T-cell (primary cell): ENCODE results near the gene OR1J2. TPM values are rescaled to one million over a fixed set of nuclear protein-coding genes. Genes with fewer than 3 reads are reported as not detected.

ENCODE experiments used
- ATAC-seq, 4 experiments: fragments of 200-7000 bp in 3 of 4; fragments of 150-1000 bp in 1 of 4; cut with Tn5 transposase; replicated peaks in 1 of 4; 1 replicate in 3 of 4; 2 replicates in 1 of 4; pipeline ENCODE4 v1.10.0; 2021; ENCODE audit warnings: moderate library complexity in 3 of 4, mild to moderate bottlenecking in 2 of 4, moderate number of reproducible peaks in 1 of 4
- CTCF ChIA-PET, 2 donors: fragments of 300-600 bp; sonication (Branson Sonifier 250); formaldehyde crosslinking; loops; one replicate each; lab custom pipeline; 2022; ENCODE audit warnings: antibody characterized with exemption in 2 of 2; lab: Charles Lee
- POLR2A ChIA-PET, 2 donors: fragments of 300-600 bp; sonication (Branson Sonifier 250); formaldehyde crosslinking; loops; one replicate each; lab custom pipeline; 2022; ENCODE audit warnings: antibody characterized with exemption in 2 of 2; lab: Charles Lee
- DNase-seq, 35 experiments: peaks; one replicate each; pipeline versions ENCODE4 v3.0.0 to v3.0.0-alpha.2; 2013 to 2023
- H3K27ac ChIP-seq: one replicate; pipeline ENCODE4 v1.5.1; 2013; ENCODE audit warnings: low read length
- H3K27me3 ChIP-seq, 2 experiments: replicated peaks in 1 of 2; 1 replicate in 1 of 2; 2 replicates in 1 of 2; pipeline versions ENCODE4 v1.6.1 to v1.7.0; 2013; ENCODE audit warnings: low read length in 1 of 2, mixed read lengths in 1 of 2; ENCODE audit not compliant: control insufficient read depth in 2 of 2, insufficient read depth in 2 of 2; ENCODE audit errors: extremely low read depth in 1 of 2
- H3K36me3 ChIP-seq, 2 donors: 1 replicate in 1 of 2; 2 replicates in 1 of 2; pipeline versions ENCODE4 v1.6.1 to v1.7.0; 2013; ENCODE audit warnings: low read length in 1 of 2; ENCODE audit not compliant: control insufficient read depth in 2 of 2, insufficient read depth in 1 of 2; ENCODE audit errors: extremely low read depth in 1 of 2
- H3K4me1 ChIP-seq, 2 experiments: 1 replicate in 1 of 2; 2 replicates in 1 of 2; pipeline versions ENCODE4 v1.6.1 to v1.7.0; 2013; ENCODE audit warnings: low read length in 2 of 2, mixed read lengths in 1 of 2; ENCODE audit not compliant: insufficient read depth in 2 of 2, control insufficient read depth in 1 of 2; ENCODE audit errors: extremely low read depth in 1 of 2
- H3K4me3 ChIP-seq, 2 donors: 1 replicate in 1 of 2; 2 replicates in 1 of 2; pipeline versions ENCODE4 v1.5.1 to v1.7.0; 2013; ENCODE audit warnings: mild to moderate bottlenecking in 2 of 2, low read length in 1 of 2, moderate library complexity in 1 of 2; ENCODE audit not compliant: control insufficient read depth in 1 of 2; ENCODE audit errors: extremely low read depth in 1 of 2
- H3K9me3 ChIP-seq: 2 replicates; pipeline ENCODE4 v1.7.0; 2013
- H3K27ac Mint-ChIP-seq, 2 donors: one replicate each; pipeline ENCODE4 v1.8.0; 2020 to 2021; ENCODE audit warnings: mild to moderate bottlenecking in 2 of 2, mixed read lengths in 2 of 2
- H3K27me3 Mint-ChIP-seq, 2 donors: one replicate each; pipeline ENCODE4 v1.8.0; 2021 to 2022; ENCODE audit warnings: mixed read lengths in 2 of 2
- H3K36me3 Mint-ChIP-seq: one replicate; pipeline ENCODE4 v1.8.0; 2021; ENCODE audit warnings: mixed read lengths
- H3K4me1 Mint-ChIP-seq, 3 donors: one replicate each; pipeline ENCODE4 v1.8.0; 2020 to 2022; ENCODE audit warnings: mixed read lengths in 3 of 3, mild to moderate bottlenecking in 1 of 3
- H3K4me3 Mint-ChIP-seq, 3 donors: one replicate each; pipeline ENCODE4 v1.8.0; 2020 to 2022; ENCODE audit warnings: mild to moderate bottlenecking in 3 of 3, mixed read lengths in 3 of 3, moderate library complexity in 3 of 3
- H3K9me3 Mint-ChIP-seq, 3 donors: one replicate each; pipeline ENCODE4 v1.8.0; 2020 to 2022; ENCODE audit warnings: mixed read lengths in 3 of 3
- WGBS: methylation state at CpG from one replicate; pipeline ENCODE4 v1.1.5; 2013; ENCODE audit warnings: missing lambda C conversion rate; ENCODE audit not compliant: insufficient coverage; 5-methylcytosine and 5-hydroxymethylcytosine counted together
- total RNA-seq, 35 experiments: library from RNA in 6 of 35; stranded (reverse) in 6 of 35; fragments of 120-200 nt in 1 of 35; gene quantifications; one replicate each; pipeline versions ENCODE4 v1.2.1 to v1.2.4 and lab custom pipeline; 2013 to 2026

The OR1J2 gene
- total RNA-seq, 5 donors from 2014 or later (not counting 1 experiment from before 2014, with no cell fraction given) = not detected

- Mint-ChIP-seq H3K27me3 (peaks cover 10 to 21% of the 10 kb centered on the region in 2 donors), H3K9me3 (no peaks in the 10 kb centered on the region), H3K36me3 (no peaks in the 10 kb centered on the region), H3K4me1 (no peaks in the 10 kb centered on the region), H3K4me3 (no peak overlapping the region), H3K27ac (no peak overlapping the region)
- no peaks in the 10 kb centered on the region for H3K9me3 ChIP-seq
- DNase-seq (no peak), ATAC-seq (no peak)
- no peak overlapping the region for H3K27ac ChIP-seq
- H3K4me1 ChIP-seq = no peaks in the 10 kb centered on the region
- ChIA-PET POLR2A (no interaction called here), CTCF (interaction anchor here in 1 of 2 donors (1.0 kb wide), 1 partner anchor 8 kb away, joined by 3 read pairs; no protein-coding TSS in a partner anchor)
- H3K4me3 ChIP-seq = no peak overlapping the region
- H3K27me3 ChIP-seq = peaks cover 0 to 4% of the 10 kb centered on the region in 2 experiments
- no CpG with 5 or more reads among the region's 2 CpGs for WGBS
- no peaks in the 10 kb centered on the region for H3K36me3 ChIP-seq
Observed at GRCh38 chr9:122506964-122507363, 3.6 kb upstream of the OR1J2 start.

DNA sequence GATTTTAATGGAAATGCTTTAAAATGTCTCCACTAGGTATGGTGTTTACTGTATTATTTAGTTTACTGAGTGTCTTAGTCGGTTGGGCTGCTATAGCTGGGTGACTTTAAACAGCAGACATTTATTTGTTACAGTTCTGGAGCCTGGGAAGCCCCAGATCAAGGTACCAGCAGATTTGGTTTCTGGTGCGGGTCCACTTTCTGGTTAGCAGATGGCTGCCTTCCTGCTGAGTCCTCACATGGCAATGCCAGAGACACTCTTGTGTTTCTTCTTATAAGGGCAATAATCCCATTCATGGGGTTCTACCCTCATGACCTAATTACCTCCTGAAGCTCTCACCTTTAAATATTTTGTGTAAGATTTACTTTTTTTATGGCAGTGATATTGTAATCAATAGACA is 7.6 kb downstream of the OR1J2 start:
- H3K27me3 Mint-ChIP-seq = peaks cover 15 to 22% of the 10 kb centered on the region in 2 donors
- no peaks in the 10 kb centered on the region for H3K9me3 Mint-ChIP-seq
- Histone ChIP-seq H3K36me3 (no peaks in the 10 kb centered on the region), H3K4me1 (no peaks in the 10 kb centered on the region), H3K9me3 (no peaks in the 10 kb centered on the region), H3K27ac (no peak overlapping the region), H3K27me3 (peaks cover 2 to 3% of the 10 kb centered on the region in 2 experiments), H3K4me3 (no peak overlapping the region)
- CTCF ChIA-PET = no interaction called here
- no peaks in the 10 kb centered on the region for H3K36me3 Mint-ChIP-seq
- H3K4me1 Mint-ChIP-seq = no peaks in the 10 kb centered on the region
- ATAC-seq (no peak), DNase-seq (no peak)
- no peak overlapping the region for H3K4me3 Mint-ChIP-seq
- WGBS = 100% methylated on average over 1 of the region's 2 CpGs
- POLR2A ChIA-PET = no interaction called here
- H3K27ac Mint-ChIP-seq = no peak overlapping the region

DNA sequence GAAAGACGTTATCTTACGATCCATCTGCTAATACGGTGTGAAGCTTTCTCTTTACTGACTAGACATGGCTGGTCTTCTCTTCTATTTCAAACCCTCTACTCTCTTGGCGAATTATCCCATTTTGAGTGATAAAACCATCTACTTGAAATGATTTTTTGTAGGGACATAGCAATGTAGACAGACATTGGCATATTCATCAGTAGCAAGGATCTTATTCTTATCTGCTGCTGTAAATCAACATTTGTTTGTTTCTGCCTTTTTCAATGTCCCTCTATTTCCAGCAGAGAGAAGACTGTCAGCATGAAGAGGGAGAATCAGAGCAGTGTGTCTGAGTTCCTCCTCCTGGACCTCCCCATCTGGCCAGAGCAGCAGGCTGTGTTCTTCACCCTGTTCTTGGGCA is 8.2 kb downstream of the OR1J2 start, which contains the start of gene OR1J4:
Gene OR1J4 (plus strand): TSS at position 301 of the 400 bp plus-strand sequence. CDS start 0 bp downstream, at position 301.
- no CpG with 5 or more reads among the region's 4 CpGs for WGBS
- H3K27me3 Mint-ChIP-seq = peaks cover 18 to 25% of the 10 kb centered on the region in 2 donors
- Histone ChIP-seq H3K27me3 (peaks cover 2 to 3% of the 10 kb centered on the region in 2 experiments), H3K4me3 (no peak within 1 kb of the TSS), H3K27ac (no peak within 1 kb of the TSS), H3K36me3 (no peaks in the 10 kb centered on the region), H3K4me1 (no peaks in the 10 kb centered on the region), H3K9me3 (no peaks in the 10 kb centered on the region)
- H3K9me3 Mint-ChIP-seq = no peaks in the 10 kb centered on the region
- H3K4me1 Mint-ChIP-seq = no peaks in the 10 kb centered on the region
- no peak for ATAC-seq
- CTCF ChIA-PET = no interaction called here
- POLR2A ChIA-PET = no interaction called here
- no peak within 1 kb of the TSS for H3K27ac Mint-ChIP-seq
- H3K4me3 Mint-ChIP-seq = no peak within 1 kb of the TSS
- no peak for DNase-seq
- H3K36me3 Mint-ChIP-seq = no peaks in the 10 kb centered on the region

- no peak overlapping the region for H3K4me3 Mint-ChIP-seq
- DNase-seq (no peak), ATAC-seq (no peak)
- Histone ChIP-seq H3K36me3 (no peaks in the 10 kb centered on the region), H3K9me3 (no peaks in the 10 kb centered on the region), H3K27ac (no peak overlapping the region), H3K4me3 (no peak overlapping the region), H3K27me3 (peaks cover 2 to 3% of the 10 kb centered on the region in 2 experiments), H3K4me1 (no peaks in the 10 kb centered on the region)
- H3K27me3 Mint-ChIP-seq = peaks cover 20 to 23% of the 10 kb centered on the region in 2 donors
- ChIA-PET CTCF (no interaction called here), POLR2A (no interaction called here)
- WGBS = 90% methylated on average over 3 of the region's 3 CpGs
- H3K4me1 Mint-ChIP-seq = no peaks in the 10 kb centered on the region
- H3K27ac Mint-ChIP-seq = no peak overlapping the region
- no peaks in the 10 kb centered on the region for H3K36me3 Mint-ChIP-seq
- no peaks in the 10 kb centered on the region for H3K9me3 Mint-ChIP-seq
Observed at GRCh38 chr9:122519376-122519775, 8.8 kb downstream of the OR1J2 start.

DNA sequence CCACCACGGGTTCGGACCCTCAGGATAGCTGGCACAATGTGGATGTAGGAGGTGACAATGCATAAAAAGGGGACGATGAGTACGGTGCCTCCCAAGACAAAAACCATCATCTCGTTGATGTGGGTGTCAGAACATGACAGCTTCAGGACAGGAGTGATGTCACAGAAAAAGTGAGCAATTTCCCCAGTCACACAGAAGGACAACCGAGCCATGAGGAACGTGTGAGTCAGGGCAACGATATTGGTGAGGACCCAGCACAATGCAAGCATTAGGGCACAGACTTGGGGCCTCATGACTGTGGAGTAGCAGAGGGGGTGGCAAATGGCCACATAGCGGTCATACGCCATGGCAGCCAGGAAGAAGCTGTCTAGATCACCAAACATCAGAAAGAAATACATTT is 16.0 kb downstream of the OR1J2 start:
- H3K27ac Mint-ChIP-seq = no peak overlapping the region

DNA sequence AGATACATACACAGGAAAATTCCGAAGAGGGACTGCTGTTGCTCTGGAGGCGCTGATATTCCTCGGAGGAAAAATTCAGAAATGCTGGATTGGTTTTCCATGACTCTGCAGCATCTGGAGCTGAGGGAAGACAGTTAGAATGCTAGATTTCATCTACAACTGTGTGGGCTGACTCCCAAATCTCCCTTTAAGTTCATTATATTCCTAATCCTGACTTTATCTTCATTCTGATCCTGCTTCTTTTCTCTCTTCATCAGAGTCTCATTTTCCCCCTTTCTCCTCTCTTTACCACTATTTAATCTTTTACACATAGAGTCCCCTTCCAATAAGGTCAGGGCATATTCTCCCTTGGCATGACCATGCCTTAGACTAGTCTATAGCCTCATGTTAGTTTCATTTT is 16.6 kb downstream of the OR1J2 start, which contains the start of gene OR1N1:
Gene OR1N1 (minus strand): TSS at position 101 of the 400 bp plus-strand sequence. CDS start 0 bp downstream, at position 101.
- H3K4me1 Mint-ChIP-seq = no peaks in the 10 kb centered on the region
- H3K4me1 ChIP-seq = no peaks in the 10 kb centered on the region
- no peak within 1 kb of the TSS for H3K27ac ChIP-seq
- H3K9me3 Mint-ChIP-seq = no peaks in the 10 kb centered on the region
- DNase-seq (no peak), ATAC-seq (no peak)
- no peaks in the 10 kb centered on the region for H3K9me3 ChIP-seq
- H3K4me3 ChIP-seq = no peak within 1 kb of the TSS
- no peaks in the 10 kb centered on the region for H3K36me3 Mint-ChIP-seq
- H3K27me3 Mint-ChIP-seq = peaks cover 20 to 27% of the 10 kb centered on the region in 2 donors
- H3K4me3 Mint-ChIP-seq = no peak within 1 kb of the TSS
- H3K27ac Mint-ChIP-seq = no peak within 1 kb of the TSS
- POLR2A ChIA-PET = no interaction called here
- CTCF ChIA-PET = no interaction called here
- no peaks in the 10 kb centered on the region for H3K36me3 ChIP-seq
- 93% methylated on average over 3 of the region's 3 CpGs for WGBS
- peaks cover 0 to 8% of the 10 kb centered on the region in 2 experiments for H3K27me3 ChIP-seq

More for the DNA sequence above, 16.0 kb downstream of the OR1J2 start:
- Histone ChIP-seq H3K27ac (no peak overlapping the region), H3K36me3 (no peaks in the 10 kb centered on the region), H3K4me1 (no peaks in the 10 kb centered on the region), H3K4me3 (no peak overlapping the region), H3K27me3 (peaks cover 0 to 8% of the 10 kb centered on the region in 2 experiments), H3K9me3 (no peaks in the 10 kb centered on the region)
- DNase-seq (no peak), ATAC-seq (no peak)
- no peaks in the 10 kb centered on the region for H3K9me3 Mint-ChIP-seq
- 40% methylated on average over 2 of the region's 10 CpGs for WGBS
- H3K36me3 Mint-ChIP-seq = no peaks in the 10 kb centered on the region
- POLR2A ChIA-PET = no interaction called here
- no peaks in the 10 kb centered on the region for H3K4me1 Mint-ChIP-seq
- CTCF ChIA-PET = no interaction called here
- no peak overlapping the region for H3K4me3 Mint-ChIP-seq
- peaks cover 22 to 33% of the 10 kb centered on the region in 2 donors for H3K27me3 Mint-ChIP-seq
